Colonic mucosa (tissue), 4 donors: Measurements from ENCODE around the gene GRID1. TPM values are rescaled to one million over a fixed set of nuclear protein-coding genes. Genes with fewer than 3 reads are reported as not detected.

ENCODE experiments used
- DNase-seq: peaks from one replicate; pipeline ENCODE4 v3.0.0-alpha.2; 2020
- H3K27ac ChIP-seq: fragments of 200-600 bp; one replicate; pipeline ENCODE4 v1.8.0; 2021
- H3K27me3 ChIP-seq: fragments of 200-600 bp; one replicate; pipeline ENCODE4 v1.8.0; 2021
- H3K36me3 ChIP-seq: fragments of 200-600 bp; one replicate; pipeline ENCODE4 v1.8.0; 2021
- H3K4me1 ChIP-seq: fragments of 200-600 bp; one replicate; pipeline ENCODE4 v1.8.0; 2021; ENCODE audit warnings: mild to moderate bottlenecking
- H3K4me3 ChIP-seq: fragments of 200-600 bp; one replicate; pipeline ENCODE4 v1.8.0; 2021
- H3K9ac ChIP-seq, 2 donors: one replicate each; pipeline ENCODE4 v1.7.0; 2013; ENCODE audit warnings: control low read depth in 2 of 2, low read depth in 2 of 2, low read length in 2 of 2
- H3K9me3 ChIP-seq: fragments of 200-600 bp; one replicate; pipeline ENCODE4 v1.8.0; 2021
- intact Hi-C: fragments of 100-400 bp; cut with DNase I; formaldehyde crosslinking; loops from one replicate; pipeline ENCODE4 v1.14.1; 2022
- total RNA-seq, 2 donors: library from RNA; stranded (reverse); fragmentation: NEBNext Ultra II Directional in 1 of 2; extraction: Animal tissue kit (Norgen Biotek cat#: 25700) in 1 of 2; gene quantifications; one replicate each; pipeline ENCODE4 v1.2.1, GENCODE V29; 2021
- TF ChIP-seq, protein P1 (sequence below): fragments of 200-600 bp; IDR thresholded peaks from one replicate; pipeline ENCODE4 v1.8.0; 2022; ENCODE audit warnings: antibody characterized with exemption, mild to moderate bottlenecking
- donor health status: healthy.
- donor health status: DM: no; HTN: no; CAD: no.
- donor health status: DM: no; HTN: no; CAD: no.

The GRID1 gene
- total RNA-seq, 2 donors from 2014 or later = 0.30 to 0.37 TPM

DNA sequence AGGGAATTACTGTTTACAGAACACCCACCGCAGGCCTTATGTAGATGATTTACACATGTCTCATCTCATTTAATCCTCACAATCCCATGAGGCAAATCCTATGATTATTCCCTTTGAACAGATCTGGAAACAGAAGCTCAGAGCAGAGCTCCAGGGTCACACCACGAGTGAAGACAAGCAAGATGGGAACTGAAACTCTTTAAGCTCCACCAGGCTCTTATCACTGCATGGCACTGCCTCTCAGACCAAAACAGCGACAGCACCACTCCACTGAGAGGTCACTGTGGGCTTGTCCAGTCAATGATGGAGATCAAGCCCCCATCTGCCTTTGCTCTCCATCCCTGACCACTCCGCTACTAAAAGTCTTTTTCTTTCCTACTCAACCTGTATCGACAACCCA lies 5.9 kb downstream of the GRID1 start:
- TF ChIP-seq, protein P1, sequence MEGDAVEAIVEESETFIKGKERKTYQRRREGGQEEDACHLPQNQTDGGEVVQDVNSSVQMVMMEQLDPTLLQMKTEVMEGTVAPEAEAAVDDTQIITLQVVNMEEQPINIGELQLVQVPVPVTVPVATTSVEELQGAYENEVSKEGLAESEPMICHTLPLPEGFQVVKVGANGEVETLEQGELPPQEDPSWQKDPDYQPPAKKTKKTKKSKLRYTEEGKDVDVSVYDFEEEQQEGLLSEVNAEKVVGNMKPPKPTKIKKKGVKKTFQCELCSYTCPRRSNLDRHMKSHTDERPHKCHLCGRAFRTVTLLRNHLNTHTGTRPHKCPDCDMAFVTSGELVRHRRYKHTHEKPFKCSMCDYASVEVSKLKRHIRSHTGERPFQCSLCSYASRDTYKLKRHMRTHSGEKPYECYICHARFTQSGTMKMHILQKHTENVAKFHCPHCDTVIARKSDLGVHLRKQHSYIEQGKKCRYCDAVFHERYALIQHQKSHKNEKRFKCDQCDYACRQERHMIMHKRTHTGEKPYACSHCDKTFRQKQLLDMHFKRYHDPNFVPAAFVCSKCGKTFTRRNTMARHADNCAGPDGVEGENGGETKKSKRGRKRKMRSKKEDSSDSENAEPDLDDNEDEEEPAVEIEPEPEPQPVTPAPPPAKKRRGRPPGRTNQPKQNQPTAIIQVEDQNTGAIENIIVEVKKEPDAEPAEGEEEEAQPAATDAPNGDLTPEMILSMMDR = no peak
- DNase-seq = no peak

DNA sequence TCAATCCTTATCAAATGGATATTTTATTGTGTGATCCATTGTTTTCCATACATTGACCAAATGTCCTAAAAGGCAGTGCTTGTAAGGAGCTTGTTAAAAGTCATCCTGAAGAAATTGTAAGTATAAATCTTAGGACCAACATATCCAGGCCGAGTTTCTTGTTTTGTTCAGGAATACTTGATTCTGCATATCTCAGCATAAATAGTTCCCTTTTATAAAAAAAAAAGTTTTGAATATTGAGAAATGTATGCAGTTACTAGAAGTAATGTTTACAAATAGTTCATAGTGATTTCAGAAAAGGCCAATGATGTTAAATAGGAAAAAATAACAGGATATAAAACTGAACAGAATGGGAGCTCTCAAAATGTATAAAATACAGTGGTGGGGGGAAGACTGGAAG lies 6.6 kb downstream of the GRID1 start:
- TF ChIP-seq, protein P1 = no peak
- H3K36me3 ChIP-seq = no peaks in the 10 kb centered on the region
- peaks cover 23% of the 10 kb centered on the region for H3K27me3 ChIP-seq
- no peaks in the 10 kb centered on the region for H3K4me1 ChIP-seq
- H3K4me3 ChIP-seq = no peak overlapping the region
- no peak overlapping the region for H3K27ac ChIP-seq
- intact Hi-C loops = no loop called here
- DNase-seq = no peak
- H3K9me3 ChIP-seq = no peaks in the 10 kb centered on the region
- no peak overlapping the region for H3K9ac ChIP-seq

More for the DNA sequence above, 5.9 kb downstream of the GRID1 start:
- Histone ChIP-seq H3K9ac (no peak overlapping the region), H3K36me3 (no peaks in the 10 kb centered on the region), H3K27me3 (peaks cover 30% of the 10 kb centered on the region), H3K9me3 (no peaks in the 10 kb centered on the region), H3K4me3 (no peak overlapping the region), H3K4me1 (no peaks in the 10 kb centered on the region), H3K27ac (no peak overlapping the region)
- intact Hi-C loops = no loop called here

DNA sequence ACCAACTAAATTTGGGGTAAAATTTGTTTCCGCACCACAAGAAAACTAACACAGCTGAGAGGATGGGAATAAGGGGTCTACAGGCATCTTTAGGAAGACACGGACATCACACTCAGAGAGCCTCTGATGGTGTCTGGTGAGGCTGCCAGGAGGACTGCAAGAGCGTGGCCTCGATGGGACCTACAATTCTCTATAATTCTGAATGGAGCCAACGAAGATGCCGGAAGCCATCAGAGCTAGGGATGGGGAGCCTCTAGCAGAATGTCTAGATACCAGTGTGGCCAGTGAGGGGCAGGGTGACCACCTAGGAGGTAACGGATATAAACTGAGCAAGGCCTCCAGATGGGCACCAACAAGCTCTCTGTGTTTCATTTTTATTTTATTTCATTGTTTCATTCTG lies 7.5 kb downstream of the GRID1 start:
- Histone ChIP-seq H3K27me3 (peaks cover 14% of the 10 kb centered on the region), H3K27ac (no peak overlapping the region), H3K9ac (no peak overlapping the region), H3K4me1 (no peaks in the 10 kb centered on the region), H3K36me3 (no peaks in the 10 kb centered on the region), H3K4me3 (no peak overlapping the region), H3K9me3 (no peaks in the 10 kb centered on the region)
- TF ChIP-seq, protein P1 = no peak
- intact Hi-C loops = no loop called here
- no peak for DNase-seq

DNA sequence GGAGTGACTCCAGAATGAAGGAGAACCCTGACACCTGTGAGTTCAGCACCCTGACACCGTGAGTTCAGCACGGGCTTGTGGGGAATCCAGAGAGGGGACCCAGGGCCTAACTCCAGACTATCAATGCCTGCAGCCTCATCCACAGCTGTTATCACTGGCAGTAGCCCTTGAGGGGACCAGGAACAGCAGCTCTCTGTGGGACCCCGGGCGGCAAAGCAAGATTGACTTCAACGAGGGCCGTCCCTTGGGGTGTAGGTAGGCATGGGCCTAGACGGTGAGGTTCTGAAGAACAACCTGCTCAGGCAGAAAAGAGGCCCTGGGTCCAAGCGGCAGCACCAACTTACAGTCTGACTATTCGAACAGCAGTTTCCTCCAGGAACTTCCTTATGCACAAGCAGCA lies 8.9 kb downstream of the GRID1 start:
- H3K9me3 ChIP-seq = no peaks in the 10 kb centered on the region
- DNase-seq = no peak
- intact Hi-C loops = no loop called here
- H3K27me3 ChIP-seq = no peaks in the 10 kb centered on the region
- no peaks in the 10 kb centered on the region for H3K36me3 ChIP-seq
- H3K4me3 ChIP-seq = no peak overlapping the region
- H3K4me1 ChIP-seq = no peaks in the 10 kb centered on the region
- no peak overlapping the region for H3K9ac ChIP-seq
- TF ChIP-seq, protein P1 = no peak
- no peak overlapping the region for H3K27ac ChIP-seq

DNA sequence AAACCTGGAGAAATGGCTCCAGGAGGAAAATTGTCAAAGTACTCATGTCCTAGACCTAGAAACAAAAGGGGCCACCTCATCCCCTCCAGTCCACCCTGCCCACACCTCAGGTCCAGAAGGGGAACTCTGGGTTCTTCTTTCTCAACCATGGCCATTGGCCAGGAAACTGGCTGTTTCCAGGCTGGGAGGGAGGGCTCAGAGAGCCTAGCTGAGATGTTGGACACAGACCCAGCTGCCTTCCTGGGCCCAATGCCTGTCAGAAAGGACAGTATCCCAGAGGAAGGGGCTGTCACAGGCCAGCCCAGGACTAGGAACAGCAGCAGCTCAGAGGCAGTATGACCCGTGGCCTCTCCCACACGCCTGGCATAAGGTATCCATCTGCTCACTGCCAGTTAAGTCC lies 9.6 kb downstream of the GRID1 start:
- TF ChIP-seq, protein P1 = no peak
- Histone ChIP-seq H3K27ac (no peak overlapping the region), H3K4me3 (no peak overlapping the region), H3K4me1 (no peaks in the 10 kb centered on the region), H3K9ac (no peak overlapping the region), H3K27me3 (no peaks in the 10 kb centered on the region), H3K9me3 (no peaks in the 10 kb centered on the region), H3K36me3 (no peaks in the 10 kb centered on the region)
- DNase-seq = no peak
- intact Hi-C loops = no loop called here

DNA sequence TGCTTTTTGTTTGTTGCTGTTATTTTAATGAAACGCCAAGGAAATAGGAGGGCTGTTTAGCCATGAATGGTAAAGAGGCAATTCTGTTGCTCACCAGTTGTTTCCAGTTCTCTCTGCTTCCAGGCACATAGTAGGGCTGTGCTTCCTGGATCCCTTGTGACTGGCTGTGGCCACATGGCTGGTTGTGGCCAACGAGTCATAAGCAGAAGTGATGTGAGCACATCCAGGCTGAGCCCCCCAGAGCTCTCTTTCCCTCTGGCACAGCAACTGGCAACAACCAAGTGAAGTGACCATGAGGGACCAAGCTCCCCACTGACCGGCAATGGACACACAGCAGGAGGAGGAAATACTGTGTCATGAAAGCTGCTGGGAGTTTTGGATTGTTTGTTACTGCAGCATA lies 10.3 kb downstream of the GRID1 start:
- Histone ChIP-seq H3K9me3 (no peaks in the 10 kb centered on the region), H3K27me3 (no peaks in the 10 kb centered on the region), H3K27ac (no peak overlapping the region), H3K4me1 (no peaks in the 10 kb centered on the region), H3K36me3 (no peaks in the 10 kb centered on the region), H3K9ac (no peak overlapping the region), H3K4me3 (no peak overlapping the region)
- TF ChIP-seq, protein P1 = no peak
- no peak for DNase-seq
- intact Hi-C loops = no loop called here
